GM10266 (cell line): ENCODE results near the gene ATF4.

Experiments
- DNase-seq: peaks from one replicate; pipeline ENCODE4 v3.0.0; 2012; ENCODE audit errors: extremely low spot score
- CTCF ChIP-seq: IDR thresholded peaks from 2 replicates; pipeline ENCODE4 v1.5.1; 2012; ENCODE audit warnings: mild to moderate bottlenecking, low read depth; ENCODE audit not compliant: control insufficient read depth, insufficient read depth; ENCODE audit errors: missing control alignments

ATF4 gene

GRCh38 chr22:39568278-39568981, 48.1 kb downstream of the ATF4 start:
- no peak for TF ChIP-seq CTCF
- no peak for DNase-seq

GRCh38 chr22:39569066-39569465, 48.7 kb downstream of the ATF4 start:
- no peak for TF ChIP-seq CTCF
- no peak for DNase-seq

- no peak for DNase-seq
- TF ChIP-seq CTCF: no peak
These were observed 49.9 kb downstream of the ATF4 start for GRCh38 chr22:39570226-39570625.

- DNase-seq: no peak
- no peak for TF ChIP-seq CTCF
These were observed 50.3 kb downstream of the ATF4 start, which contains the start of gene CACNA1I for GRCh38 chr22:39570665-39571064. Gene CACNA1I (plus strand): TSS chr22:39570753. CDS start chr22:39570753, 0 bp downstream.

- TF ChIP-seq CTCF: no peak
- no peak for DNase-seq
These were observed 51.2 kb downstream of the ATF4 start for GRCh38 chr22:39571538-39571937.
